Measurements from ENCODE around the gene NAALADL2. TPM values are rescaled to one million over a fixed set of nuclear protein-coding genes. Genes with fewer than 3 reads are reported as not detected.

NAALADL2 gene
- total and polyA plus RNA-seq, 4 donors: 0.28 to 4.6 (median 3.1) TPM

DNA sequence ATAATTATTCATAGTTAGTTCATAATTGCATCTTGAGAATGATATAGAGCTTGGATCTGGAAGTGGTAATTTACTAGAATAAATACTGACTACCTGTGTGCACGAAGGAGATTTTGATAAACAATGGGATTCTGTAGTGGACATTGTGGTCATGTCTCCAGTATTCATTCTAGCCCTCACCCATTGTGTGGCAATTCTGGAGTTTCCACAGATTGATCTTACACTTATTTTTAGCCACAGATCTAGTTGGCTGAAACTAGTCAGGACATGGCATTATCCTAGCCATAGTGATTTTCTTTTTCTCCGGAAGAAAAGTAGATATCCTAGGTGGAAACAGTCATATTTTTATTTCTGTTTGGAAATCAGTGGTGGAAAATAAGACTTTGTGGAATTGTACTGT is 833.1 kb downstream of the NAALADL2 start (continued):
- TF ChIP-seq, protein P1, sequence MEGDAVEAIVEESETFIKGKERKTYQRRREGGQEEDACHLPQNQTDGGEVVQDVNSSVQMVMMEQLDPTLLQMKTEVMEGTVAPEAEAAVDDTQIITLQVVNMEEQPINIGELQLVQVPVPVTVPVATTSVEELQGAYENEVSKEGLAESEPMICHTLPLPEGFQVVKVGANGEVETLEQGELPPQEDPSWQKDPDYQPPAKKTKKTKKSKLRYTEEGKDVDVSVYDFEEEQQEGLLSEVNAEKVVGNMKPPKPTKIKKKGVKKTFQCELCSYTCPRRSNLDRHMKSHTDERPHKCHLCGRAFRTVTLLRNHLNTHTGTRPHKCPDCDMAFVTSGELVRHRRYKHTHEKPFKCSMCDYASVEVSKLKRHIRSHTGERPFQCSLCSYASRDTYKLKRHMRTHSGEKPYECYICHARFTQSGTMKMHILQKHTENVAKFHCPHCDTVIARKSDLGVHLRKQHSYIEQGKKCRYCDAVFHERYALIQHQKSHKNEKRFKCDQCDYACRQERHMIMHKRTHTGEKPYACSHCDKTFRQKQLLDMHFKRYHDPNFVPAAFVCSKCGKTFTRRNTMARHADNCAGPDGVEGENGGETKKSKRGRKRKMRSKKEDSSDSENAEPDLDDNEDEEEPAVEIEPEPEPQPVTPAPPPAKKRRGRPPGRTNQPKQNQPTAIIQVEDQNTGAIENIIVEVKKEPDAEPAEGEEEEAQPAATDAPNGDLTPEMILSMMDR (IDR thresholded peaks at IDR 0.05; ENCODE audit: low read depth, low read length, missing input control): no peak
- TF ChIP-seq JUND (IDR thresholded peaks at IDR 0.05): no peak

DNA sequence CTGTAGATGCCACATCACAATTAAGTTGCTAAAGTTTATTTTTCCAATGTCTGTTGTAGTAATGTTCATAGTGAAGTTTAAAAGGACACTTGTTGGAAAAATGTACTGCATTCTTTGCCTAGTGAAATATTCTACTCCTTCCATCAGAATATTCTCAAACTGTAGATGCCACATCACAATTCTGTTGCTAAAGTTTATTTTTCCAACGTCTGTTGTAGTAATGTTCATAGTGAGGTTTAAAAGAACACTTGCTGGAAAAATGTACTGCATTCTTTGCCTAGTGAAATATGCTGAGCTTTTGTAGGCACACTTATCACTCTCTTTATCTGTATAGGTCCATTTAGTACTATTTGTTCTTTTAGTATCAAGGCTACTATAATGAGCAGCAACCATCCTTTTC is 836.1 kb downstream of the NAALADL2 start:
- Histone ChIP-seq H3K27ac (ENCODE audit: low read depth in 1 of 2, low read length in 2 of 2) (no peak overlapping the region), H3K9me3 (ENCODE audit: control insufficient read depth in 4 of 4, low read length in 3 of 4) (no peaks in the 10 kb centered on the region), H3K27me3 (ENCODE audit: control insufficient read depth in 4 of 4, insufficient read depth in 4 of 4, low read length in 3 of 4) (no peaks in the 10 kb centered on the region), H3K4me3 (ENCODE audit: low read depth in 1 of 3, low read length in 3 of 3) (no peak overlapping the region), H3K4me1 (ENCODE audit: control insufficient read depth in 4 of 4, insufficient read depth in 4 of 4, low read length in 3 of 4) (no peaks in the 10 kb centered on the region), H3K9ac (ENCODE audit: low read depth in 1 of 2, low read length in 2 of 2) (no peak overlapping the region), H3K36me3 (ENCODE audit: control insufficient read depth in 4 of 4, insufficient read depth in 3 of 4, low read depth in 1 of 4, low read length in 3 of 4) (no peaks in the 10 kb centered on the region)
- WGBS: 41% methylated on average over 1 of the region's 1 CpG
- DNase-seq (ENCODE audit: low spot score): no peak
- TF ChIP-seq YY1 (IDR thresholded peaks at IDR 0.05) (no peak), TAF1 (conservative IDR thresholded peaks at IDR 0.05) (no peak), SP1 (IDR thresholded peaks at IDR 0.05) (no peak), GABPA (IDR thresholded peaks at IDR 0.05 in 1 of 2, conservative IDR thresholded peaks at IDR 0.05 in 1 of 2) (no peak), EGR1 (IDR thresholded peaks at IDR 0.05; ENCODE audit: low read depth in 2 of 2) (no peak), RAD21 (IDR thresholded peaks at IDR 0.05) (no peak), JUND (IDR thresholded peaks at IDR 0.05) (no peak), HNF4A (conservative IDR thresholded peaks at IDR 0.05) (no peak), FOXA2 (IDR thresholded peaks at IDR 0.05) (no peak), HNF4G (IDR thresholded peaks at IDR 0.05) (no peak), FOXA1 (IDR thresholded peaks at IDR 0.05) (no peak), RXRA (IDR thresholded peaks at IDR 0.05) (no peak), NR2F2 (IDR thresholded peaks at IDR 0.05) (no peak)
- TF ChIP-seq, protein P1 (IDR thresholded peaks at IDR 0.05; ENCODE audit: low read depth, low read length, missing input control): no peak
- TF ChIP-seq, protein P2, sequence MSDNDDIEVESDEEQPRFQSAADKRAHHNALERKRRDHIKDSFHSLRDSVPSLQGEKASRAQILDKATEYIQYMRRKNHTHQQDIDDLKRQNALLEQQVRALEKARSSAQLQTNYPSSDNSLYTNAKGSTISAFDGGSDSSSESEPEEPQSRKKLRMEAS (IDR thresholded peaks at IDR 0.05): no peak
- TF ChIP-seq, protein P3, sequence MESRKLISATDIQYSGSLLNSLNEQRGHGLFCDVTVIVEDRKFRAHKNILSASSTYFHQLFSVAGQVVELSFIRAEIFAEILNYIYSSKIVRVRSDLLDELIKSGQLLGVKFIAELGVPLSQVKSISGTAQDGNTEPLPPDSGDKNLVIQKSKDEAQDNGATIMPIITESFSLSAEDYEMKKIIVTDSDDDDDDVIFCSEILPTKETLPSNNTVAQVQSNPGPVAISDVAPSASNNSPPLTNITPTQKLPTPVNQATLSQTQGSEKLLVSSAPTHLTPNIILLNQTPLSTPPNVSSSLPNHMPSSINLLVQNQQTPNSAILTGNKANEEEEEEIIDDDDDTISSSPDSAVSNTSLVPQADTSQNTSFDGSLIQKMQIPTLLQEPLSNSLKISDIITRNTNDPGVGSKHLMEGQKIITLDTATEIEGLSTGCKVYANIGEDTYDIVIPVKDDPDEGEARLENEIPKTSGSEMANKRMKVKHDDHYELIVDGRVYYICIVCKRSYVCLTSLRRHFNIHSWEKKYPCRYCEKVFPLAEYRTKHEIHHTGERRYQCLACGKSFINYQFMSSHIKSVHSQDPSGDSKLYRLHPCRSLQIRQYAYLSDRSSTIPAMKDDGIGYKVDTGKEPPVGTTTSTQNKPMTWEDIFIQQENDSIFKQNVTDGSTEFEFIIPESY (IDR thresholded peaks at IDR 0.05): no peak
- TF ChIP-seq, protein P4, sequence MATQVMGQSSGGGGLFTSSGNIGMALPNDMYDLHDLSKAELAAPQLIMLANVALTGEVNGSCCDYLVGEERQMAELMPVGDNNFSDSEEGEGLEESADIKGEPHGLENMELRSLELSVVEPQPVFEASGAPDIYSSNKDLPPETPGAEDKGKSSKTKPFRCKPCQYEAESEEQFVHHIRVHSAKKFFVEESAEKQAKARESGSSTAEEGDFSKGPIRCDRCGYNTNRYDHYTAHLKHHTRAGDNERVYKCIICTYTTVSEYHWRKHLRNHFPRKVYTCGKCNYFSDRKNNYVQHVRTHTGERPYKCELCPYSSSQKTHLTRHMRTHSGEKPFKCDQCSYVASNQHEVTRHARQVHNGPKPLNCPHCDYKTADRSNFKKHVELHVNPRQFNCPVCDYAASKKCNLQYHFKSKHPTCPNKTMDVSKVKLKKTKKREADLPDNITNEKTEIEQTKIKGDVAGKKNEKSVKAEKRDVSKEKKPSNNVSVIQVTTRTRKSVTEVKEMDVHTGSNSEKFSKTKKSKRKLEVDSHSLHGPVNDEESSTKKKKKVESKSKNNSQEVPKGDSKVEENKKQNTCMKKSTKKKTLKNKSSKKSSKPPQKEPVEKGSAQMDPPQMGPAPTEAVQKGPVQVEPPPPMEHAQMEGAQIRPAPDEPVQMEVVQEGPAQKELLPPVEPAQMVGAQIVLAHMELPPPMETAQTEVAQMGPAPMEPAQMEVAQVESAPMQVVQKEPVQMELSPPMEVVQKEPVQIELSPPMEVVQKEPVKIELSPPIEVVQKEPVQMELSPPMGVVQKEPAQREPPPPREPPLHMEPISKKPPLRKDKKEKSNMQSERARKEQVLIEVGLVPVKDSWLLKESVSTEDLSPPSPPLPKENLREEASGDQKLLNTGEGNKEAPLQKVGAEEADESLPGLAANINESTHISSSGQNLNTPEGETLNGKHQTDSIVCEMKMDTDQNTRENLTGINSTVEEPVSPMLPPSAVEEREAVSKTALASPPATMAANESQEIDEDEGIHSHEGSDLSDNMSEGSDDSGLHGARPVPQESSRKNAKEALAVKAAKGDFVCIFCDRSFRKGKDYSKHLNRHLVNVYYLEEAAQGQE (IDR thresholded peaks at IDR 0.05): no peak
- TF ChIP-seq, protein P5, sequence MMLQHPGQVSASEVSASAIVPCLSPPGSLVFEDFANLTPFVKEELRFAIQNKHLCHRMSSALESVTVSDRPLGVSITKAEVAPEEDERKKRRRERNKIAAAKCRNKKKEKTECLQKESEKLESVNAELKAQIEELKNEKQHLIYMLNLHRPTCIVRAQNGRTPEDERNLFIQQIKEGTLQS (IDR thresholded peaks at IDR 0.05): no peak

Measured in liver (tissue), 9 donors.